ENCODE data around the gene NDC1.

DNA sequence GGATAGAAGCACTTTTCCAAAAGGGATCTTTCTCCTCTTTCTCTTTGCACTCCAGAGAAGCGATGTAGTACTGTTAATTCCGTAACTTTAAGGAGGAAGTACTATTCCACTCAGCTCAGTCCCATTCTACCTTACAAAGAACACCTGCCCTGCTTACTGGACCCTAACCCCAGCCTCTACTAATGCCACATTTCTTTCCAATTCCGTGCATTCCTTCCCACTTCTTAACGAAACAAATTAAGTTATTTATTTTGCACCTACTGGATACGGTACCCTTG, 511 bp downstream of the NDC1 start:
- no peak; the same call in 1 of the 2 replicates for TF ChIP-seq POLR2A (IDR thresholded peaks at IDR 0.05; ENCODE audit: low read depth, low read length)
- no peak for TF ChIP-seq TAF1 (IDR thresholded peaks at IDR 0.05; ENCODE audit: borderline replicate concordance, low read depth, low read length)
